UCSD-AML1 (cell line): Measurements from ENCODE around the gene YIPF1.
"Not testable (repeated sequence)": the region's sequence is repeated elsewhere in the genome, so short reads cannot be mapped to it uniquely, and the experiment has no call there.

Source experiments
- DNase-seq: peaks from one replicate; lab custom pipeline; 2025; ENCODE audit not compliant: unreplicated experiment; lab: John Stamatoyannopoulos, UW

Gene YIPF1

GRCh38 chr1:53842347-53842746 lies 47.2 kb downstream of the YIPF1 start:
- DNase-seq, result no peak

- no peak for DNase-seq
These were observed 51.0 kb downstream of the YIPF1 start for GRCh38 chr1:53838654-53838974.

DNA sequence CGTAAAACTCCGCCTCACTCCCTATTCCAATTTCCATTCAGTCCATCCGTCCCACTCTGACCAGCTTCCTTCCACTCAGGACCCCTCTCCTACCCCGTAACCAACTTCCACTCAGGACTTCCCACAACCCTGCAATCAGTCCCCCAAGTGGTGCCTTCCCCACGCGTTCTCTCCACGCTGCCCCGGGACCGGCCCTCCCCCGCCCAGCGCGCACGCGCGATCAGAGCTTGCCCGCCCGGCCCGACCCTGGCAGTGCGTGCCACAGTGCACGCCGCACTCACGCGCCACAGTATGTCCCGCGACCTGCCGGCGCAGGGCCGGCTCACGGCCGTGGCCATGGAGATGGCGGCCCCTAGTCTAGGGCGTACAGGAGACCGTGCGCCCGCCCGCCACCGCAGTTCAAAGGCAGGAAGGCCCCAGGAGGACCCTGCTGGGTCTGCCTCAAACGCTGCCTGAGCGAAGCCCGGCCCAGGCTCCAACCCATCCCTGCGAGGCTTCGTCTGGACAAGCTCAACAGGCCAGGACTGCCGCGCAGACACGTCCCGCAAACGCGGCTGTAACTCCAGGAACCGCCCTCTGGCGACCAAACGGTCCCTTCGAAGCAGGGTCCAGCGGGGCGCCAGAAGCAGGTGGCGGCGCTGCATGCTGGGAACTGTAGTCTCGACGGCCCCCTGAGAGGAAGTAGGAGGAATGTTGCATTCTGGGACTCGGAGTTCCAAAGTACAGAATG lies 51.5 kb downstream of the YIPF1 start, which contains the start of gene NDC1:
Gene NDC1, minus strand, starts transcription at position 373 of the 730 bp plus-strand sequence. Its CDS starts 35 bp downstream, at position 338.
- peak; percentile 97 for DNase-seq

GRCh38 chr1:53837646-53837923 lies 52.0 kb downstream of the YIPF1 start:
- DNase-seq, result no peak

DNA sequence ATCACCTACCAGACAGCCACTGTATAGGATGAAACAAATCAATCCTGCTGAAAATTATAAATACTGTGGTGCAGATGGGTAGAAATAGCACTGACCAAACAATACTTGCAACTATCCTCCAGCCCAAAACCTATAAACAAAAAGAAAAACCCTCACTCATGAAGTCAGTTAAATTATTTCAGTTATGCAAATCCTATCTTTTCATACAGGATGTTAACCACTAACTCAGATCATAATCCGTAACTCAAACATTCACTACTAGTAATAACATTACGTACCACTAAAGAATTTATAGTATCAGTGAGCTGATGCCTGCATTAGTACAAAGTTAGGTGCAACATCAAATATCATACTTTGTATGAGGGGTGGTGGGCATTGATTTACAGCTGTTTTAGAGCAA lies 54.1 kb downstream of the YIPF1 start:
- DNase-seq, result no peak

- DNase-seq, result no peak
These were observed 54.8 kb downstream of the YIPF1 start for GRCh38 chr1:53834776-53835175.

DNA sequence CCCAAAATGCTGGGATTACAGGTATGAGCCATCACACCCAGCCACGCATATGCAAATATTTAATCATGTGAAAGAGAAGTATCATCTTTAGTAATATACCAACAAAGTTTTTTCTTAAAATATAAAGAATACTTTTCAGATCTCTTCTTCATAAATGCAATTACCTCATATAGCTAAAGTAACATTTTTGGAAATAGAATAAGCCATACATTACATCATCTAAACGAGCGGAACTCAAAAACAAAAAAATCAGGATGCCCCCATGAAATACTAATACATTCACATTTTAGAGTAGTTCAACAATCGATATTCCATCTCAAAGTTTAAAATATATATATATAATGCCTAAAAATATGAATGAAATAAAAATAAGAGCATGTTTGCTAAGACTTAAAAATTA lies 56.2 kb downstream of the YIPF1 start:
- no peak for DNase-seq

- DNase-seq, result no peak
These were observed 63.2 kb downstream of the YIPF1 start for GRCh38 chr1:53826367-53826766.

- DNase-seq, result no peak
These were observed 64.3 kb downstream of the YIPF1 start for GRCh38 chr1:53825306-53825705.

DNA sequence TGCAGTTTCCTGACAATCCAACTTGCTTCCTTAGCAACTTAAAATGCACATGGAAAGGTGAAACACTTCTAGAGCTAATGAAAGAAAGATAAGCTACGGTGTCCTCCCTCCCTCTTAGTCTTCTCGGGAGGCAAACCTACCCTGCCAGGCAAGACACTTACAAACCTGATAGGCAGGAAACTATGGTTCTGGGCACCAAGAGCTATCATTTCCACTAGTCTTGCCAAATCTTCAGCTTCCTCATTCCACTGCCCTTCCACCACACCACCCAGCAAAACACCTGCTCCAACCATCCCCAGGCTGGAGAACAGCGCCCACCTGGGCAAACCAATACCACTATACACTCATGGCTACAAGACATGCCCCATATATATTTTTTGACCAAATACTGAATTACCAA lies 66.7 kb downstream of the YIPF1 start:
- DNase-seq, result no peak

GRCh38 chr1:53821380-53821779 lies 68.2 kb downstream of the YIPF1 start:
- no peak for DNase-seq

DNA sequence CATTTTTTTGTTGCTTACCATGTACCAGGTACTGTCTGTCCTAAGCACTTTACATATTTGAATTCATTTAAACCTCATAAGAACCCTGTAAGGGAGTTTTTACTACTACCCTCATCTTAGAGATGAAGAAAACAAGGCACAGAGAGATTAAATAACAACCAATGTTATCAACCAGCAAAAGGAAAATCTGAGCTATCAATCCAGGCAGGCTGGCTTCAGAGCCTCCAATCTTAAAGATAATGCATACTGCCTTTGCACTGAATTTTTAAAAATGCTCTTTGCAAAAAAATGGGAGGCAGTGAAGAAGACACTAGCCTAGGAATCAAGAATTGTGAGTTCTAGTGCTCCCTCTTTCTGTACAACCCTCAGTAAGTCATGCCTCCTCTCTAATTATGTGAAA lies 70.2 kb downstream of the YIPF1 start:
- DNase-seq, result no peak

GRCh38 chr1:53816584-53816983 lies 73.0 kb downstream of the YIPF1 start:
- DNase-seq, result not testable (repeated sequence)

DNA sequence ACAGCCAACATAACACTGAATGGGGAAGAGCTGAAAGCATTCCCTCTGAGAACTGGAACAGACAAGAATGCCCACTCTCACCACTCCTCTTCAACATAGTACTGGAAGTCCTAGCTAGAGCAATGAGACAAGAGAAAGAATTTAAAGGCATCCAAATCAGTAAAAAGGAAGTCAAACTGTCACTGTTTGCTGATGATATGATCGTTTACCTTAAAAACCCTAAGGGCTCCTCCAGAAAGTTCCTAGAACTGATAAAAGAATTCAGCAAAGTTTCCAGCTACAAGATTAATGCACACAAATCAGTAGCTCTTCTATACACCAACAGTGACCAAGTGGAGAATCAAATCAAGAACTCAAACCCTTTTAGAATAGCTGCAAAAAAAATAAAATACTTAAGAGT lies 74.1 kb downstream of the YIPF1 start:
- not testable (repeated sequence) for DNase-seq

DNA sequence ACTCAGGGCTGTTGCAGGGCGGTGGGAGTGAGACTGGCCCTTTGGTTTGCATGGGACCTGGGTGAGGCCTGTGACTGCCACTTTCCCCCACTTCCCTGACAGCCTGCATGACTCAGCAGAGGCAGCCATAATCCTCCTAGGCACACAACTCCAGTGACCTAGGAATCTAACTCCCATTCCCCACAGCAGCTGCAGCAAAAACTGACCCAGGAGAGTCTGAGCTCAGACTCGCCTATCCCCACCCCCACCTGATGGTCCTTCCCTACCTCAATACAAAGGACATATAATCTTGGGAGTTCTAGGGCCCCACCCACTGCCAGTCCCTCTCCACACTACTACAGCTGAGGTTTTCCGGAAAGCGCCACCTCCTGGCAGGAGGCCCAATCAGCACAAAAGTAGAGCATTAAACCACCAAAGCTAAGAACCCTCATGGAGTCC lies 78.2 kb downstream of the YIPF1 start:
- DNase-seq, result no peak

- no peak for DNase-seq
These were observed 79.1 kb downstream of the YIPF1 start for GRCh38 chr1:53810497-53810896.

- DNase-seq, result no peak
These were observed 79.6 kb downstream of the YIPF1 start for GRCh38 chr1:53810007-53810406.

- no peak for DNase-seq
These were observed 81.7 kb downstream of the YIPF1 start for GRCh38 chr1:53807916-53808315.

DNA sequence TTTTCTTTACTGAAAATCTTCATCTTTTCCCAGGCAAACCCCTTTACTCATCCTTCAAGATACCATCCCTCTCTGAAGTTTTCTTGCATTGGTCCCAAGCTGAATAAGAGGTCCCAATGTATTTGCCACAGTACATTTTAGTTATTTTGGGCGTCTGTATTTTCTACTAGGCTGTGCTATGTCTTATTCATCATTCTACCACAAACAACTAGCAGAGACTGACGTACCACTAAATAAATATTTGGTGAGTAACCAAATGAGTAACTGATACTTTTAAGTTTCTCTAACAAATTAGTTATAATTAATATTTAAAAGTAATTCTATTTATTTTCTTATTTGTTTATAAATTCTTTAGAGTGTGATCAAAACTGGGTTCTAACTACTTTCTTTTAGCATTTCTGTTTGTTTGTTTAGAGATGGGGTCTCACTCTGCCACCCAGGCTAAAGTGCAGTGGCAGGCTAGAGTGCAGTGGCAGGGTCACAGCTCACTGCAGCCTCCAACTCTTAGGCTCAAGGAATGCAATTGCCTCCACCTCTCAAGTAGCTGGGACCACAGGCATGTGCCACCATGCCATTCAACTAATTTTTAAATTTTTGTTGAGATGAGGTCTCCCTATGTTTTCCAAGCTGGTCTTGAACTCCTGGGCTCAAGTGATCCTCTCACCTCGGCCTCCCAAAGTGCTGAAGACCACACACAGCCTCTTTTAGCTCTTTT lies 84.6 kb downstream of the YIPF1 start:
- no peak for DNase-seq

DNA sequence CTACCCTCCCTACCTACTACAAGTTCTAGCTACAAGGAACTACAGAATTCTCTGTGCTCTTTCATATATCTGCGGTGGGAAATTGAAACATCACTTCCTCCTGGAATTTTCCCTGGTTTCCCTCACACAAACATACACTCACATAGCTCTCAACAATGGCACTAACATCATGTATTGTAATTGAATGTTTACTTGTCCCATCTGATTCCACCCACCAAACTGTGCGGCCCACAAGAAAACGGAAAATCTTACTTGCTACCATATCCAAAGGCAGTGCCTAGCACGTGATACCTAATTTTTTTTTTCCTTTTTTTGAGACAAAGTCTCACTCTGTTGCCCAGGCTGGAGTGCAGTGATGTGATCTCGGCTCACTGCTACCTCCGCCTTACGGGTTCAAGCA lies 85.4 kb downstream of the YIPF1 start:
- no peak for DNase-seq
